ENCODE results near the gene ZSCAN12. TPM values are rescaled to one million over a fixed set of nuclear protein-coding genes. Genes with fewer than 3 reads are reported as not detected.

The ZSCAN12 gene
- total RNA-seq, 1 donor from 2014 or later = 8.7 TPM

Other genes with a start within 250 kb of the ZSCAN12 start
- 23.4 TPM for gene ZSCAN9, start 174.5 kb downstream of the ZSCAN12 start, total RNA-seq (ENCODE audit: insufficient read depth, low replicate concordance)
- 19.0 TPM for gene ZKSCAN4, start 147.5 kb downstream of the ZSCAN12 start, total RNA-seq (ENCODE audit: insufficient read depth, low replicate concordance)
- gene NKAPL, start 140.4 kb downstream of the ZSCAN12 start, total RNA-seq (ENCODE audit: insufficient read depth, low replicate concordance) = 1.9 TPM
- gene ZSCAN26, start 132.6 kb downstream of the ZSCAN12 start, total RNA-seq (ENCODE audit: insufficient read depth, low replicate concordance) = 17.3 TPM
- gene PGBD1, start 118.2 kb downstream of the ZSCAN12 start, total RNA-seq (ENCODE audit: insufficient read depth, low replicate concordance) = 9.9 TPM
- gene ZSCAN31, start 63.6 kb downstream of the ZSCAN12 start, total RNA-seq (ENCODE audit: insufficient read depth, low replicate concordance) = 10.6 TPM
- 5.5 TPM for gene ZKSCAN3, start 49.8 kb downstream of the ZSCAN12 start, total RNA-seq (ENCODE audit: insufficient read depth, low replicate concordance)
- gene ZSCAN23, start 43.7 kb upstream of the ZSCAN12 start, total RNA-seq (ENCODE audit: insufficient read depth, low replicate concordance) = 6.5 TPM
- 1.4 TPM for gene GPX6, start 116.0 kb upstream of the ZSCAN12 start, total RNA-seq (ENCODE audit: insufficient read depth, low replicate concordance)
- 4.6 TPM for gene GPX5, start 126.1 kb upstream of the ZSCAN12 start, total RNA-seq (ENCODE audit: insufficient read depth, low replicate concordance)

Data from umbilical cord (tissue), 1 donor.